WTC11 (cell line): Measurements from ENCODE around the gene CLSTN2. TPM values are rescaled to one million over a fixed set of nuclear protein-coding genes. Genes with fewer than 3 reads are reported as not detected.

Experiments used
- ATAC-seq: fragments of 200-7000 bp; cut with Tn5 transposase; 2 replicates; pipeline ENCODE4 v1.10.0; 2021; ENCODE audit warnings: mild to moderate bottlenecking, moderate library complexity
- CTCF ChIA-PET: fragments of 300-600 bp; sonication (Branson Sonifier 250); formaldehyde crosslinking; loops from one replicate; lab custom pipeline; 2021; ENCODE audit warnings: antibody characterized with exemption; lab: Charles Lee
- POLR2A ChIA-PET: fragments of 350-600 bp; sonication (Branson Sonifier 250); formaldehyde crosslinking; loops from one replicate; lab custom pipeline; 2021; ENCODE audit warnings: antibody characterized with exemption; lab: Charles Lee
- DNase-seq: peaks from one replicate; pipeline ENCODE4 v3.0.0; 2021; ENCODE audit warnings: low spot score
- H3K27ac Mint-ChIP-seq: 2 replicates; pipeline ENCODE4 v1.8.0; 2021; ENCODE audit warnings: mixed read lengths
- H3K27me3 Mint-ChIP-seq: 2 replicates; pipeline ENCODE4 v1.8.0; 2021; ENCODE audit warnings: low read depth, mild to moderate bottlenecking, moderate library complexity, mixed read lengths
- H3K36me3 Mint-ChIP-seq: 2 replicates; pipeline ENCODE4 v1.8.0; 2021; ENCODE audit warnings: mixed read lengths
- H3K4me1 Mint-ChIP-seq: 2 replicates; pipeline ENCODE4 v1.8.0; 2022; ENCODE audit warnings: mixed read lengths
- H3K4me3 Mint-ChIP-seq: 2 replicates; pipeline ENCODE4 v1.8.0; 2021; ENCODE audit warnings: mild to moderate bottlenecking, moderate library complexity, mixed read lengths
- H3K9me3 Mint-ChIP-seq: 2 replicates; pipeline ENCODE4 v1.8.0; 2021; ENCODE audit warnings: mixed read lengths
- ELF4 ChIP-seq: sonication (generic); formaldehyde crosslinking; IDR thresholded peaks from 2 replicates; pipeline ENCODE4 v1.8.1; 2022; ENCODE audit warnings: low read depth, mild to moderate bottlenecking, moderate library complexity, missing genetic modification reagents
- EMX1 ChIP-seq: fragments of 250-450 bp; sonication (Bioruptor Pico); IDR thresholded peaks from 2 replicates; pipeline ENCODE4 v1.8.0; 2021; ENCODE audit warnings: mild to moderate bottlenecking
- GRHL2 ChIP-seq: fragments of 250-450 bp; sonication (Bioruptor Pico); IDR thresholded peaks from 2 replicates; pipeline ENCODE4 v1.8.0; 2022; ENCODE audit warnings: mild to moderate bottlenecking, moderate library complexity; ENCODE audit not compliant: insufficient replicate concordance, severe bottlenecking
- GTF2I ChIP-seq: fragments of 250-450 bp; sonication (Bioruptor Pico); conservative IDR thresholded peaks from 2 replicates; pipeline ENCODE4 v1.4.0; 2021; ENCODE audit warnings: mild to moderate bottlenecking
- IRF2 ChIP-seq: sonication (generic); formaldehyde crosslinking; IDR thresholded peaks from 2 replicates; pipeline ENCODE4 v1.8.0; 2022; ENCODE audit warnings: low read depth, missing genetic modification reagents, borderline replicate concordance
- NFE2L1 ChIP-seq: sonication (generic); formaldehyde crosslinking; IDR thresholded peaks from 2 replicates; pipeline ENCODE4 v1.8.1; 2023; ENCODE audit warnings: missing genetic modification reagents
- NR1H2 ChIP-seq: sonication (generic); formaldehyde crosslinking; IDR thresholded peaks from 2 replicates; pipeline ENCODE4 v1.9.0; 2021; ENCODE audit warnings: mild to moderate bottlenecking, moderate library complexity, missing genetic modification reagents
- NR2C2 ChIP-seq: sonication (generic); formaldehyde crosslinking; IDR thresholded peaks from 2 replicates; pipeline ENCODE4 v1.8.0; 2022; ENCODE audit warnings: mild to moderate bottlenecking, missing genetic modification reagents
- NR3C1 ChIP-seq: sonication (generic); formaldehyde crosslinking; conservative IDR thresholded peaks from 2 replicates; pipeline ENCODE4 v1.8.1; 2023; ENCODE audit warnings: low read depth, mild to moderate bottlenecking, missing genetic modification reagents
- OVOL2 ChIP-seq: fragments of 250-450 bp; sonication (Bioruptor Pico); IDR thresholded peaks from 2 replicates; pipeline ENCODE4 v1.9.0; 2021; ENCODE audit warnings: mild to moderate bottlenecking, borderline replicate concordance
- RELA ChIP-seq: sonication (generic); formaldehyde crosslinking; IDR thresholded peaks from 2 replicates; pipeline ENCODE4 v1.8.1; 2022; ENCODE audit warnings: missing genetic modification reagents, mild to moderate bottlenecking, borderline replicate concordance
- SP1 ChIP-seq: sonication (generic); formaldehyde crosslinking; conservative IDR thresholded peaks from 2 replicates; pipeline ENCODE4 v1.8.1; 2022; ENCODE audit warnings: missing genetic modification reagents
- TEAD1 ChIP-seq: sonication (generic); formaldehyde crosslinking; IDR thresholded peaks from 2 replicates; pipeline ENCODE4 v1.8.0; 2022; ENCODE audit warnings: mild to moderate bottlenecking, missing genetic modification reagents
- ZNF138 ChIP-seq: sonication (generic); formaldehyde crosslinking; conservative IDR thresholded peaks from 2 replicates; pipeline ENCODE4 v1.8.1; 2022; ENCODE audit warnings: mild to moderate bottlenecking, moderate library complexity, missing genetic modification reagents
- ZNF263 ChIP-seq: sonication (generic); formaldehyde crosslinking; IDR thresholded peaks from 2 replicates; pipeline ENCODE4 v1.8.1; 2022; ENCODE audit warnings: low read depth, mild to moderate bottlenecking, moderate library complexity, missing genetic modification reagents
- ZNF317 ChIP-seq: sonication (generic); formaldehyde crosslinking; IDR thresholded peaks from 2 replicates; pipeline ENCODE4 v1.8.1; 2023; ENCODE audit warnings: low read depth, mild to moderate bottlenecking, moderate library complexity, missing genetic modification reagents, borderline replicate concordance
- total RNA-seq: library from RNA; stranded (reverse); gene quantifications from 3 replicates; pipeline ENCODE4 v1.2.3, GENCODE V29; 2021
- TF ChIP-seq, protein P1 (sequence below): sonication (generic); formaldehyde crosslinking; IDR thresholded peaks from 2 replicates; pipeline ENCODE4 v1.8.1; 2022; ENCODE audit warnings: mild to moderate bottlenecking, moderate library complexity, missing genetic modification reagents
- TF ChIP-seq, protein P2 (sequence below): fragments of 250-450 bp; sonication (Bioruptor Pico); IDR thresholded peaks from 2 replicates; pipeline ENCODE4 v1.9.0; 2021; ENCODE audit warnings: mild to moderate bottlenecking
- TF ChIP-seq, protein P3 (sequence below): sonication (generic); formaldehyde crosslinking; IDR thresholded peaks from 2 replicates; pipeline ENCODE4 v1.8.1; 2023; ENCODE audit warnings: mild to moderate bottlenecking, missing genetic modification reagents, borderline replicate concordance
- TF ChIP-seq, protein P4 (sequence below): sonication (generic); formaldehyde crosslinking; IDR thresholded peaks from 2 replicates; pipeline ENCODE4 v1.8.1; 2023; ENCODE audit warnings: mild to moderate bottlenecking, missing genetic modification reagents
- TF ChIP-seq, protein P5 (sequence below): fragments of 200-600 bp; IDR thresholded peaks from 2 replicates; pipeline ENCODE4 v1.8.0; 2022; ENCODE audit warnings: antibody characterized with exemption
- TF ChIP-seq, protein P6 (sequence below): sonication (generic); formaldehyde crosslinking; IDR thresholded peaks from 2 replicates; pipeline ENCODE4 v1.8.0; 2022; ENCODE audit warnings: mild to moderate bottlenecking, missing genetic modification reagents

The CLSTN2 gene
- total RNA-seq, 1 experiment from 2014 or later: 0.35 TPM

- TF ChIP-seq, protein P1, sequence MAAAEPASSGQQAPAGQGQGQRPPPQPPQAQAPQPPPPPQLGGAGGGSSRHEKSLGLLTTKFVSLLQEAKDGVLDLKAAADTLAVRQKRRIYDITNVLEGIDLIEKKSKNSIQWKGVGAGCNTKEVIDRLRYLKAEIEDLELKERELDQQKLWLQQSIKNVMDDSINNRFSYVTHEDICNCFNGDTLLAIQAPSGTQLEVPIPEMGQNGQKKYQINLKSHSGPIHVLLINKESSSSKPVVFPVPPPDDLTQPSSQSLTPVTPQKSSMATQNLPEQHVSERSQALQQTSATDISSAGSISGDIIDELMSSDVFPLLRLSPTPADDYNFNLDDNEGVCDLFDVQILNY (CRISPR knock-in tag): no peak
- TF ChIP-seq NFE2L1 (CRISPR knock-in tag) (no peak), NR3C1 (CRISPR knock-in tag) (no peak), IRF2 (CRISPR knock-in tag) (no peak), EMX1 (CRISPR knock-in tag) (no peak), TEAD1 (CRISPR knock-in tag) (no peak), GRHL2 (no peak), GTF2I (no peak)
- TF ChIP-seq, protein P2, sequence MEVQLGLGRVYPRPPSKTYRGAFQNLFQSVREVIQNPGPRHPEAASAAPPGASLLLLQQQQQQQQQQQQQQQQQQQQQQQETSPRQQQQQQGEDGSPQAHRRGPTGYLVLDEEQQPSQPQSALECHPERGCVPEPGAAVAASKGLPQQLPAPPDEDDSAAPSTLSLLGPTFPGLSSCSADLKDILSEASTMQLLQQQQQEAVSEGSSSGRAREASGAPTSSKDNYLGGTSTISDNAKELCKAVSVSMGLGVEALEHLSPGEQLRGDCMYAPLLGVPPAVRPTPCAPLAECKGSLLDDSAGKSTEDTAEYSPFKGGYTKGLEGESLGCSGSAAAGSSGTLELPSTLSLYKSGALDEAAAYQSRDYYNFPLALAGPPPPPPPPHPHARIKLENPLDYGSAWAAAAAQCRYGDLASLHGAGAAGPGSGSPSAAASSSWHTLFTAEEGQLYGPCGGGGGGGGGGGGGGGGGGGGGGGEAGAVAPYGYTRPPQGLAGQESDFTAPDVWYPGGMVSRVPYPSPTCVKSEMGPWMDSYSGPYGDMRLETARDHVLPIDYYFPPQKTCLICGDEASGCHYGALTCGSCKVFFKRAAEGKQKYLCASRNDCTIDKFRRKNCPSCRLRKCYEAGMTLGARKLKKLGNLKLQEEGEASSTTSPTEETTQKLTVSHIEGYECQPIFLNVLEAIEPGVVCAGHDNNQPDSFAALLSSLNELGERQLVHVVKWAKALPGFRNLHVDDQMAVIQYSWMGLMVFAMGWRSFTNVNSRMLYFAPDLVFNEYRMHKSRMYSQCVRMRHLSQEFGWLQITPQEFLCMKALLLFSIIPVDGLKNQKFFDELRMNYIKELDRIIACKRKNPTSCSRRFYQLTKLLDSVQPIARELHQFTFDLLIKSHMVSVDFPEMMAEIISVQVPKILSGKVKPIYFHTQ (CRISPR knock-in tag): no peak
- TF ChIP-seq, protein P3, sequence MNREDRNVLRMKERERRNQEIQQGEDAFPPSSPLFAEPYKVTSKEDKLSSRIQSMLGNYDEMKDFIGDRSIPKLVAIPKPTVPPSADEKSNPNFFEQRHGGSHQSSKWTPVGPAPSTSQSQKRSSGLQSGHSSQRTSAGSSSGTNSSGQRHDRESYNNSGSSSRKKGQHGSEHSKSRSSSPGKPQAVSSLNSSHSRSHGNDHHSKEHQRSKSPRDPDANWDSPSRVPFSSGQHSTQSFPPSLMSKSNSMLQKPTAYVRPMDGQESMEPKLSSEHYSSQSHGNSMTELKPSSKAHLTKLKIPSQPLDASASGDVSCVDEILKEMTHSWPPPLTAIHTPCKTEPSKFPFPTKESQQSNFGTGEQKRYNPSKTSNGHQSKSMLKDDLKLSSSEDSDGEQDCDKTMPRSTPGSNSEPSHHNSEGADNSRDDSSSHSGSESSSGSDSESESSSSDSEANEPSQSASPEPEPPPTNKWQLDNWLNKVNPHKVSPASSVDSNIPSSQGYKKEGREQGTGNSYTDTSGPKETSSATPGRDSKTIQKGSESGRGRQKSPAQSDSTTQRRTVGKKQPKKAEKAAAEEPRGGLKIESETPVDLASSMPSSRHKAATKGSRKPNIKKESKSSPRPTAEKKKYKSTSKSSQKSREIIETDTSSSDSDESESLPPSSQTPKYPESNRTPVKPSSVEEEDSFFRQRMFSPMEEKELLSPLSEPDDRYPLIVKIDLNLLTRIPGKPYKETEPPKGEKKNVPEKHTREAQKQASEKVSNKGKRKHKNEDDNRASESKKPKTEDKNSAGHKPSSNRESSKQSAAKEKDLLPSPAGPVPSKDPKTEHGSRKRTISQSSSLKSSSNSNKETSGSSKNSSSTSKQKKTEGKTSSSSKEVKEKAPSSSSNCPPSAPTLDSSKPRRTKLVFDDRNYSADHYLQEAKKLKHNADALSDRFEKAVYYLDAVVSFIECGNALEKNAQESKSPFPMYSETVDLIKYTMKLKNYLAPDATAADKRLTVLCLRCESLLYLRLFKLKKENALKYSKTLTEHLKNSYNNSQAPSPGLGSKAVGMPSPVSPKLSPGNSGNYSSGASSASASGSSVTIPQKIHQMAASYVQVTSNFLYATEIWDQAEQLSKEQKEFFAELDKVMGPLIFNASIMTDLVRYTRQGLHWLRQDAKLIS: no peak
Observed at GRCh38 chr3:140574375-140574774, 639.4 kb downstream of the CLSTN2 start (continued).

DNA sequence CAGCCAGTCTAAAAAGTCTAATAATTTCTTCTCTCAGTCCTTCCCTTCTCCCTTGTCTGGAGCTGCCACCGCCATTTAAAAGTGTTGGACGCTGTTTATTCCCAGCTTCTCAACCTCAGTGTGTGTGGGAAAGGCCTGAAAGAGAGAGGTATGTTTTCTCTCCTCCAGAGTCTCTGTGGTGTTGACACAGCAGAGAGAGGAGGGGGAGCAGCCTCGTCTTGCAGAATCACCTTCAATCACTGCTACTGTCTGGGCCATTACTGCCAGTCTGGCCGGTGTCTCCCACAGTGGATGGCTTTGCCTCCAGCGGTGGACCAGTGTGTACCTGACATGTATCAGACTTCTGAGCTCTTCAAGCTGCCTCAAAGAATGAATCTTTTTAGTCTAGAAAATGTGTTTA, 641.5 kb downstream of the CLSTN2 start:
- no peak overlapping the region for H3K4me3 Mint-ChIP-seq
- no peaks in the 10 kb centered on the region for H3K4me1 Mint-ChIP-seq
- DNase-seq: no peak
- H3K27ac Mint-ChIP-seq: no peak overlapping the region
- H3K27me3 Mint-ChIP-seq: no peaks in the 10 kb centered on the region; the same call in 1 of the 2 replicates
- no peak for TF ChIP-seq NR1H2 (CRISPR knock-in tag)
- TF ChIP-seq SP1 (CRISPR knock-in tag): no peak
- TF ChIP-seq, protein P4, sequence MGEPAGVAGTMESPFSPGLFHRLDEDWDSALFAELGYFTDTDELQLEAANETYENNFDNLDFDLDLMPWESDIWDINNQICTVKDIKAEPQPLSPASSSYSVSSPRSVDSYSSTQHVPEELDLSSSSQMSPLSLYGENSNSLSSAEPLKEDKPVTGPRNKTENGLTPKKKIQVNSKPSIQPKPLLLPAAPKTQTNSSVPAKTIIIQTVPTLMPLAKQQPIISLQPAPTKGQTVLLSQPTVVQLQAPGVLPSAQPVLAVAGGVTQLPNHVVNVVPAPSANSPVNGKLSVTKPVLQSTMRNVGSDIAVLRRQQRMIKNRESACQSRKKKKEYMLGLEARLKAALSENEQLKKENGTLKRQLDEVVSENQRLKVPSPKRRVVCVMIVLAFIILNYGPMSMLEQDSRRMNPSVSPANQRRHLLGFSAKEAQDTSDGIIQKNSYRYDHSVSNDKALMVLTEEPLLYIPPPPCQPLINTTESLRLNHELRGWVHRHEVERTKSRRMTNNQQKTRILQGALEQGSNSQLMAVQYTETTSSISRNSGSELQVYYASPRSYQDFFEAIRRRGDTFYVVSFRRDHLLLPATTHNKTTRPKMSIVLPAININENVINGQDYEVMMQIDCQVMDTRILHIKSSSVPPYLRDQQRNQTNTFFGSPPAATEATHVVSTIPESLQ: no peak
- TF ChIP-seq, all 79 proteins: peak for 0
- Mint-ChIP-seq H3K9me3 (0 out of 2 replicates have a peak, but pooled peaks cover 3% of the 10 kb centered on the region), H3K36me3 (no peaks in the 10 kb centered on the region)
- ATAC-seq: no peak
- POLR2A ChIA-PET: no interaction called here
- CTCF ChIA-PET: no interaction called here

DNA sequence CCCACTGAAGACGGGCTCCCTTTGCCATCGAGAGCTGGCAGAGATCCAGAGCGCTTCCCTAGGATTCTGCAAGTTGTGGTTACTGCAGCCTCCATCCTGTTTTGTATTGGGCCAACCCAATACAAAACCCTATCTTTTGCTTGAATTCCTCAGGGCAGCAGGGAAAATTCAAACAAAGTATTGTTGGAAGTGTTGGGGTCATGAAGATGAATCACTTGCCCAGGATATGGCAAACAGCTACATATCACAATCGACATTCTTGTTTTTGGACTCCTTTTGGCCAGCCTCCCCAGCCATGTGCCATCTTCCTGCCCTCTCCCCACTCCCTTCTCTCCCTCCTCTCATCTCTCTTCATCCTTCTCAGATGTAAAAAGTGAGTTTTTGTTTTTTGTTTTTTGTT, 642.9 kb downstream of the CLSTN2 start:
- H3K36me3 Mint-ChIP-seq: no peaks in the 10 kb centered on the region
- CTCF ChIA-PET: no interaction called here
- TF ChIP-seq IRF2 (CRISPR knock-in tag) (no peak), ELF4 (no peak), ZNF138 (no peak), ZNF317 (CRISPR knock-in tag) (no peak), RELA (CRISPR knock-in tag) (no peak), NR2C2 (CRISPR knock-in tag) (no peak), OVOL2 (no peak), ZNF263 (no peak), NR1H2 (CRISPR knock-in tag) (no peak)
- TF ChIP-seq, protein P5, sequence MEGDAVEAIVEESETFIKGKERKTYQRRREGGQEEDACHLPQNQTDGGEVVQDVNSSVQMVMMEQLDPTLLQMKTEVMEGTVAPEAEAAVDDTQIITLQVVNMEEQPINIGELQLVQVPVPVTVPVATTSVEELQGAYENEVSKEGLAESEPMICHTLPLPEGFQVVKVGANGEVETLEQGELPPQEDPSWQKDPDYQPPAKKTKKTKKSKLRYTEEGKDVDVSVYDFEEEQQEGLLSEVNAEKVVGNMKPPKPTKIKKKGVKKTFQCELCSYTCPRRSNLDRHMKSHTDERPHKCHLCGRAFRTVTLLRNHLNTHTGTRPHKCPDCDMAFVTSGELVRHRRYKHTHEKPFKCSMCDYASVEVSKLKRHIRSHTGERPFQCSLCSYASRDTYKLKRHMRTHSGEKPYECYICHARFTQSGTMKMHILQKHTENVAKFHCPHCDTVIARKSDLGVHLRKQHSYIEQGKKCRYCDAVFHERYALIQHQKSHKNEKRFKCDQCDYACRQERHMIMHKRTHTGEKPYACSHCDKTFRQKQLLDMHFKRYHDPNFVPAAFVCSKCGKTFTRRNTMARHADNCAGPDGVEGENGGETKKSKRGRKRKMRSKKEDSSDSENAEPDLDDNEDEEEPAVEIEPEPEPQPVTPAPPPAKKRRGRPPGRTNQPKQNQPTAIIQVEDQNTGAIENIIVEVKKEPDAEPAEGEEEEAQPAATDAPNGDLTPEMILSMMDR: no peak
- TF ChIP-seq, protein P6, sequence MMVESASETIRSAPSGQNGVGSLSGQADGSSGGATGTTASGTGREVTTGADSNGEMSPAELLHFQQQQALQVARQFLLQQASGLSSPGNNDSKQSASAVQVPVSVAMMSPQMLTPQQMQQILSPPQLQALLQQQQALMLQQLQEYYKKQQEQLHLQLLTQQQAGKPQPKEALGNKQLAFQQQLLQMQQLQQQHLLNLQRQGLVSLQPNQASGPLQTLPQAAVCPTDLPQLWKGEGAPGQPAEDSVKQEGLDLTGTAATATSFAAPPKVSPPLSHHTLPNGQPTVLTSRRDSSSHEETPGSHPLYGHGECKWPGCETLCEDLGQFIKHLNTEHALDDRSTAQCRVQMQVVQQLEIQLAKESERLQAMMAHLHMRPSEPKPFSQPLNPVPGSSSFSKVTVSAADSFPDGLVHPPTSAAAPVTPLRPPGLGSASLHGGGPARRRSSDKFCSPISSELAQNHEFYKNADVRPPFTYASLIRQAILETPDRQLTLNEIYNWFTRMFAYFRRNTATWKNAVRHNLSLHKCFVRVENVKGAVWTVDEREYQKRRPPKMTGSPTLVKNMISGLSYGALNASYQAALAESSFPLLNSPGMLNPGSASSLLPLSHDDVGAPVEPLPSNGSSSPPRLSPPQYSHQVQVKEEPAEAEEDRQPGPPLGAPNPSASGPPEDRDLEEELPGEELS: no peak
- TF ChIP-seq, all 79 proteins: peak for 0
- DNase-seq (no peak), ATAC-seq (no peak)
- Mint-ChIP-seq H3K4me3 (no peak overlapping the region), H3K4me1 (no peaks in the 10 kb centered on the region), H3K27me3 (no peaks in the 10 kb centered on the region; the same call in 1 of the 2 replicates), H3K27ac (no peak overlapping the region), H3K9me3 (peaks cover 6% of the 10 kb centered on the region; the same call in 1 of the 2 replicates)
- POLR2A ChIA-PET: no interaction called here
